CD4-positive, alpha-beta T cell treated with Interferon gamma for 1 hour (primary cell): ENCODE measurements around the gene SLC46A3.
A peak's percentile ranks its signal among the peaks of the same experiment; 100 is the strongest.

ENCODE experiments used
- DNase-seq: peaks from one replicate; pipeline ENCODE4 v3.0.0-alpha.2; 2020

SLC46A3 gene

GRCh38 chr13:28679628-28680027 lies 39.1 kb downstream of the SLC46A3 start:
- DNase-seq, result no peak

- no peak for DNase-seq
These were observed 40.0 kb downstream of the SLC46A3 start for GRCh38 chr13:28678809-28679208.

GRCh38 chr13:28671126-28671792 lies 47.5 kb downstream of the SLC46A3 start:
- DNase-seq, result no peak

- no peak for DNase-seq
These were observed 51.8 kb downstream of the SLC46A3 start for GRCh38 chr13:28666897-28667488.

- no peak for DNase-seq
These were observed 59.2 kb downstream of the SLC46A3 start for GRCh38 chr13:28659621-28659970.

- peak; percentile 92 for DNase-seq
These were observed 59.8 kb downstream of the SLC46A3 start, which contains the start of gene POMP for GRCh38 chr13:28658796-28659620. TSS of gene POMP (plus strand) at chr13:28659130. CDS start at chr13:28659185, 55 bp downstream.

- DNase-seq, result no peak
These were observed 60.3 kb downstream of the SLC46A3 start for GRCh38 chr13:28658539-28658795.

GRCh38 chr13:28657784-28658538 lies 60.8 kb downstream of the SLC46A3 start:
- DNase-seq, result no peak

- no peak for DNase-seq
These were observed 63.2 kb downstream of the SLC46A3 start for GRCh38 chr13:28655561-28655960.

GRCh38 chr13:28654276-28654675 lies 64.5 kb downstream of the SLC46A3 start:
- no peak for DNase-seq

- DNase-seq, result no peak
These were observed 65.7 kb downstream of the SLC46A3 start for GRCh38 chr13:28653111-28653510.

GRCh38 chr13:28651810-28652401 lies 66.9 kb downstream of the SLC46A3 start:
- DNase-seq, result no peak

- no peak for DNase-seq
These were observed 68.5 kb downstream of the SLC46A3 start for GRCh38 chr13:28650284-28650683.
